ENCODE results near the gene KBTBD4.

Gene KBTBD4

GRCh38 chr11:47578524-47579494 is at the start of gene KBTBD4, which contains the start of gene NDUFS3:
TSS of gene KBTBD4 (minus strand) at chr11:47578970. CDS start at chr11:47578951, 19 bp downstream.
TSS of gene NDUFS3 (plus strand) at chr11:47579074. CDS start at chr11:47579092, 18 bp downstream.
- peak; percentile 90 for DNase-seq

GRCh38 chr11:47628026-47628425 is 49.3 kb upstream of the KBTBD4 start:
- no peak for DNase-seq

GRCh38 chr11:47626234-47626633 is 47.5 kb upstream of the KBTBD4 start:
- no peak for DNase-seq

- DNase-seq, result no peak
Measured at GRCh38 chr11:47620836-47621378, 42.1 kb upstream of the KBTBD4 start.

GRCh38 chr11:47617417-47617809 is 38.6 kb upstream of the KBTBD4 start:
- no peak for DNase-seq

DNA sequence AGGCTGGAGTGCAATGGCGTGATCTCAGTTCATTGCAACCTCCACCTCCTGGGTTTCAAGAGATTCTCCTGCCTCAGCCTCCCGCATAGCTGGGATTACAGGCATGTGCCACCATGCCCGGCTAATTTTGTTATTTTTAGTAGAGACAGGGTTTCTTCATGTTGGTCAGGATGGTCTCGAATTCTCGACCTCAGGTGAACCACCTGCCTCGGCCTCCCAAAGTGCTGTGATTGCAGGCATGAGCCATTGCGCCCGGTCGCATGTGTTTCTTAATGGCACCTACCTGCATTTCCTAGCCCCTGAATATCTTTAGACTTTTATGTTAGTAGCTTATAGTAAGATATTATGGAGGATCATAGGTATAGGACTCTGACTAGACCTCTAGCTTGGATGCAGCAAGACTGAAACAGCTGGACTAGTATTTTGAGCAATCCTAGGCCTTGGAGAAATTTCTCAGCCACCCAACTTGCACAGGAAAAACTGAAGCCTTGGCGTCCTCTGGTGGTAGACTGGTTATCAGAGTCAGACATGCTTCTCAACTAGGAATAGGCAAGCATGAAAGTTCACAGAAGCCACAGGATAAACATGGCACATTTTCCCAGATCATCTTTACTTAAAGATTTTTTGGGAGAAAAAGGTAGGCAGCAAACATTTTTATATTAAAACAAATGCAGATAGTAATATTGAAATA is 38.1 kb upstream of the KBTBD4 start:
- DNase-seq, result no peak

GRCh38 chr11:47615249-47615648 is 36.5 kb upstream of the KBTBD4 start:
- DNase-seq, result no peak

GRCh38 chr11:47611348-47611794 is 32.6 kb upstream of the KBTBD4 start:
- DNase-seq, result no peak

DNA sequence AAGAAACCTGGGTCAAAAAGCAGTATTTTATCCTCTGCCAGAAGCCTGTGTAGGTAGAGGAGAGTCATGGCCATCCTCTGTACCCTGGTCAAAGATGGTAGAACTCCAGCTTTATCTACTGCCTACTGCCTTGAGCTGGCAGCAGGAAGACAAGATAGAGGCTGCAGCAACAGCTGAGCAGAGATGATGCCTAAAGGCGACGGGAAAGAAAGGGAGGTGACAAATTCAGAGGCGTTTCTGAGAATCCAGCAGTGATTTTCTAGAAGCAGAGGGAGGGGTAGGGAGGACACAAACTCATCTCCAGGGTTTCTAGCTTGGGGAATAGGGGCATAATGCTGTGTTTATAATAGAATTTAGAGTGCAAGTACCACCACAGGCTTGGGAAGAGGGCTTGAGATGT is 30.9 kb upstream of the KBTBD4 start:
- no peak for DNase-seq

- no peak for DNase-seq
Measured at GRCh38 chr11:47607380-47607779, 28.6 kb upstream of the KBTBD4 start.

- no peak for DNase-seq
Measured at GRCh38 chr11:47606731-47607130, 28.0 kb upstream of the KBTBD4 start.

DNA sequence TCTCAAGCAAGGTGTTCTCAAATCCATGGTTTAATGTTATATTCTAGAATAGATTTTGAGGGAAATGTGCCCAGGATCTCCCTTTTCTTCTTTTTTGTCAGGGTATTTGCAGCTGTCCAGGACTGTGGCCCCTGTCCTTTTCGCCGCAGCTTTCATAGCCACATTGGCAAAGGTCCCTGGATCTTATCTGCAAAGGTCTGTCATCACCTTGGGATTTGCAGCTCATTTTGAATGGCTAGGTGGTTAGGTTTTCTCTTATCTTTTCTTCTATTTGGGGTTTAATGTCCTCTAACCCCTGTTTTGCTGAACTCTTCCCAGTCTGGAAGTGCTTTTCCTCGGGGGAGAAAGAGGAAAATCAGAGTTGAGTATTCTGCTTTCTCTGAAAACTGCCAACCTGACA is 27.2 kb upstream of the KBTBD4 start:
- no peak for DNase-seq

GRCh38 chr11:47603295-47603694 is 24.5 kb upstream of the KBTBD4 start:
- no peak for DNase-seq

- no peak for DNase-seq
Measured at GRCh38 chr11:47599902-47600301, 21.1 kb upstream of the KBTBD4 start.

- DNase-seq, result no peak
Measured at GRCh38 chr11:47595967-47596366, 17.2 kb upstream of the KBTBD4 start.

GRCh38 chr11:47595029-47595428 is 16.3 kb upstream of the KBTBD4 start:
- DNase-seq, result no peak

- no peak for DNase-seq
Measured at GRCh38 chr11:47593934-47594855, 15.4 kb upstream of the KBTBD4 start, which contains the start of gene C1QTNF4. TSS of gene C1QTNF4 (minus strand) at chr11:47594411. CDS start at chr11:47590810, 3,601 bp downstream.

DNA sequence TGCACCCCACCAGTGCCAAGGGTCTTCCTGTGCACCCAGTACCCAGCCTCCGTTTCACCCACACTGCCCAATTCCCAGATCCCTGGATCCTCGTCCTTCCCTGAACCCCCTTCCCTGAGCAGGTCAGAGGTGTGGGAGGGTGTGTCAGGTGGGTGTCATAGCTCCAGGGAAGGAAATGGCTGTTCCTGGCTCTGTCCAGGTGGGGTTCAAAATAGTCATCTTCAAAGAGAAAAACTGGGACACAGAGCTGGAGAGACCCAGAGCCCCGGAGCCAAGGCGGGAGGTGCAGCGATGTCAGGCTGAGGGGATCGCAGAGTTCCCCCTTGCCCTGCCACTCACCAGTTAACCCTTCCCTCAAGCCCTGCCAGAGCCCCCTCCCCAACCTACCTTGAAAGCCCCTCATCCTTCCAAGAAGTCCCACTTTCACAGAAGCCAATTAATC is 14.7 kb upstream of the KBTBD4 start:
- DNase-seq, result no peak

GRCh38 chr11:47592970-47593369 is 14.2 kb upstream of the KBTBD4 start:
- DNase-seq, result no peak

DNA sequence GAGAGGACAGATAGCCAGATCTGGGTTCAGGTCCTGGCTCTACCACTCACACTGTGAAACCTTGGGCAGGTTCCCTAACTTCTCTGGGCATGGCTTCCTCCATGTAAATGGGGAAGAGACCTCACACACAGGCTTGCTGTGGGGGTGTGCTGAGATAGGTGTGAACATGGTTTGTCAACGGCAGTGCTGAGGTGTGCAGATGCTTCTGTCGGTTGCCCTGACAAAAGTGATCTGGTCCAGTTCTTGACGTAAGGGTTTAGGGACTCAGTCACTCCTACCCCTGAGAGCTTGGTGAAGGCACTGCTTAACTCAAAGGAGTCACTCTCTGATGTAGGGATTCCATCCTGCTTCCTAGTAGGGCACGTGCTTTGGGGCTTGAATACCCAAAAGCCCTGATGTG is 13.5 kb upstream of the KBTBD4 start:
- DNase-seq, result no peak

- no peak for DNase-seq
Measured at GRCh38 chr11:47591764-47592163, 13.0 kb upstream of the KBTBD4 start.

All from stimulated activated CD4-positive, alpha-beta T cell treated with anti-CD3 and anti-CD28 coated beads, Interleukin-1b, Interleukin-23, amount 100 ng/mL, for 48 hours (primary cell).